ENCODE measurements around the gene AMOT.

AMOT gene

DNA sequence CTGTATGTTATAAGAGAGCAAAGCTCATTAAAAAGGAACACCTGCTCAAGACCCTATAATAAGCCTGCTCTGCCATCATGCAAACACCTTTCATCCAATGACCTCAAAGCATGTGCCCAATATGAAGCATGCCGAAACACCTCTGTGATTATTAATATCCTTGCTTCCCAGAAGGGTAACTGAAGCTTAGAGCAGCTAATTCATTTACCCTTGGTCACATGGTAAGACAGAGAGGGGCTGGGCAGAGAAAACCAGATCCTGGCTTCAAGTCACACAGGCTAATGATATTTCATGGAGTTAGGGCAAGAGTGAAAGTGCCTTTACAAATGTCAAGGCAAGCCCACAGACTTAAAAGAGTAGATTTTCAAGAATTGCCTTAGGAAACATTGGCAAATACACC lies 5.6 kb downstream of the AMOT start:
- no peak for TF ChIP-seq NFIC (IDR thresholded peaks at IDR 0.05)

DNA sequence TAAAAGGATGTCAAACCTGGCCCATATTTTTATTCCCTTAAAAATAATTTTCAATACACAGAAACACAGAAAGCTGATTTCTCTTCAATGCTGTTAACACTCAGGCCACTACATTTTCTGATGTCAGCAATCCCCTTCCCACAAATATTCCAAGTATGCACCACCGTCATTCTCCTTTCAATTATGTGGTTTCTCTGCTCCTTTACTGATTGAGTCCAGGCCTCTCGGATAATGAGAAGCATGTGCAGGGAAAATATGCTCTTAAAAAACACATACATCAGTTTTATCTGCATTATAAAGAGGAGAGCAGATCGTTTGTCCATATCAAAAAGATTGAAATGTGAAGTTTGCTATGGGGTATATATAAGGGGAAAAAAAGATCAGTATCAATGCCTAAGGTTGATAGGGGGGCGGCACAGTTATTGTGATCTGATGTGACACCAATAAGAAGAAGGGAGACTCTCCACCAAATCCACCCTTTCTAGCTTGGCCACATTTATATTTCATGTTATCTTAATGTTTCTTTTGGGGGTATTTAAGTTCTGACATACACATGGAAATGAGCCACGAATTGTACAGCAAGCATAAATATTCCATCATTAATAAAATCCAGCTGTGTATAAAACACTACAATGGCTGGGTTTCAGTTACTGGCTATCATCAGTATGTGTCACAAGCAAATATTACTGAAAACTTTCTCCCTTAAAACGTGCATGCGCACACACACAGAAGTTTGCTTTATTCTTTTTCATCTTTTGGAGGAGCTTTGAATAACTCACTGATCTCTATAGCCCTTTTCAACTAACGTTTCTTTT lies 6.4 kb downstream of the AMOT start:
- TF ChIP-seq NFIC (IDR thresholded peaks at IDR 0.05) (no peak), TEAD4 (IDR thresholded peaks at IDR 0.05) (peak; percentile 71), FOXM1 (IDR thresholded peaks at IDR 0.05; ENCODE audit: borderline replicate concordance, low read depth) (no peak), EGR1 (IDR thresholded peaks at IDR 0.05) (no peak)

DNA sequence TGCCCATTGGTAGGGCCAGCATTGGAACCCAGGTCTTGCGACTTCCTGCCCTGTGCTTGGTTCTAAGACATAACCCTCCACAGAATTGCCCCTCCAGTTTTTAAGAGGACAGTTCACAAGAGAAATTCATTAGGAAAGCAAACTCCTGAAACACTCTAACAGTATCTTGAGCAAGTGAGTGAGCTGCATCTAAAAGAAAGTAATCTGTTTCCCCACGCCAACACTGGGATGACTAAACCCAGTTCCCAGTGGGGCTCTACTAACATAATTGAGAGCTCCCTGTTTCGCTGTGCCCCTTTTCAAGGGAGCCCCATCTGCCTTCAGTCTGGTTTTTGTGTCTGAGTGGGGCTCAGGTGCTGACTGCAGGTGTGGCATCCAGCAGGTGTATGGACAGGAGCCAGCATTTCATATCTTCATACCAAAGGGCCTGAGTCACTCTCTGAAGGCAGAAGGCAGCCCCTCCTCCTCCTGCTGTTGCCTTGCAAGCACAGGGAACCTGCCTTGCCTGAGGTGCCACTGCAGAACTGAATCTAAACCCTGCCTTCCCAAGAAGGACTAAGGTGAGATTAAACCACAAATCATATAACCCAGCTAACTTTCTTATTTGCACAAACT lies 8.0 kb downstream of the AMOT start:
- TF ChIP-seq, protein P1, sequence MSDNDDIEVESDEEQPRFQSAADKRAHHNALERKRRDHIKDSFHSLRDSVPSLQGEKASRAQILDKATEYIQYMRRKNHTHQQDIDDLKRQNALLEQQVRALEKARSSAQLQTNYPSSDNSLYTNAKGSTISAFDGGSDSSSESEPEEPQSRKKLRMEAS (IDR thresholded peaks at IDR 0.05): no peak
- no peak for TF ChIP-seq CREB1 (IDR thresholded peaks at IDR 0.05; ENCODE audit: low read depth)
- peak; percentile 84 for TF ChIP-seq TCF12 (IDR thresholded peaks at IDR 0.05; ENCODE audit: low read depth)
- TF ChIP-seq EP300 (IDR thresholded peaks at IDR 0.05; ENCODE audit: borderline replicate concordance): peak; percentile 44; the same call in 1 of the 2 replicates
- peak; percentile 68 for TF ChIP-seq TEAD4 (IDR thresholded peaks at IDR 0.05)
- no peak for TF ChIP-seq YY1 (IDR thresholded peaks at IDR 0.05; ENCODE audit: low read depth)
- TF ChIP-seq NFIC (IDR thresholded peaks at IDR 0.05): peak; percentile 80
- TF ChIP-seq FOXM1 (IDR thresholded peaks at IDR 0.05; ENCODE audit: borderline replicate concordance, low read depth): no peak
- TF ChIP-seq, protein P2, sequence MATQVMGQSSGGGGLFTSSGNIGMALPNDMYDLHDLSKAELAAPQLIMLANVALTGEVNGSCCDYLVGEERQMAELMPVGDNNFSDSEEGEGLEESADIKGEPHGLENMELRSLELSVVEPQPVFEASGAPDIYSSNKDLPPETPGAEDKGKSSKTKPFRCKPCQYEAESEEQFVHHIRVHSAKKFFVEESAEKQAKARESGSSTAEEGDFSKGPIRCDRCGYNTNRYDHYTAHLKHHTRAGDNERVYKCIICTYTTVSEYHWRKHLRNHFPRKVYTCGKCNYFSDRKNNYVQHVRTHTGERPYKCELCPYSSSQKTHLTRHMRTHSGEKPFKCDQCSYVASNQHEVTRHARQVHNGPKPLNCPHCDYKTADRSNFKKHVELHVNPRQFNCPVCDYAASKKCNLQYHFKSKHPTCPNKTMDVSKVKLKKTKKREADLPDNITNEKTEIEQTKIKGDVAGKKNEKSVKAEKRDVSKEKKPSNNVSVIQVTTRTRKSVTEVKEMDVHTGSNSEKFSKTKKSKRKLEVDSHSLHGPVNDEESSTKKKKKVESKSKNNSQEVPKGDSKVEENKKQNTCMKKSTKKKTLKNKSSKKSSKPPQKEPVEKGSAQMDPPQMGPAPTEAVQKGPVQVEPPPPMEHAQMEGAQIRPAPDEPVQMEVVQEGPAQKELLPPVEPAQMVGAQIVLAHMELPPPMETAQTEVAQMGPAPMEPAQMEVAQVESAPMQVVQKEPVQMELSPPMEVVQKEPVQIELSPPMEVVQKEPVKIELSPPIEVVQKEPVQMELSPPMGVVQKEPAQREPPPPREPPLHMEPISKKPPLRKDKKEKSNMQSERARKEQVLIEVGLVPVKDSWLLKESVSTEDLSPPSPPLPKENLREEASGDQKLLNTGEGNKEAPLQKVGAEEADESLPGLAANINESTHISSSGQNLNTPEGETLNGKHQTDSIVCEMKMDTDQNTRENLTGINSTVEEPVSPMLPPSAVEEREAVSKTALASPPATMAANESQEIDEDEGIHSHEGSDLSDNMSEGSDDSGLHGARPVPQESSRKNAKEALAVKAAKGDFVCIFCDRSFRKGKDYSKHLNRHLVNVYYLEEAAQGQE (IDR thresholded peaks at IDR 0.05; ENCODE audit: low read depth): no peak
- TF ChIP-seq, protein P3, sequence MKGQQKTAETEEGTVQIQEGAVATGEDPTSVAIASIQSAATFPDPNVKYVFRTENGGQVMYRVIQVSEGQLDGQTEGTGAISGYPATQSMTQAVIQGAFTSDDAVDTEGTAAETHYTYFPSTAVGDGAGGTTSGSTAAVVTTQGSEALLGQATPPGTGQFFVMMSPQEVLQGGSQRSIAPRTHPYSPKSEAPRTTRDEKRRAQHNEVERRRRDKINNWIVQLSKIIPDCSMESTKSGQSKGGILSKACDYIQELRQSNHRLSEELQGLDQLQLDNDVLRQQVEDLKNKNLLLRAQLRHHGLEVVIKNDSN (IDR thresholded peaks at IDR 0.05): no peak
- TF ChIP-seq EGR1 (IDR thresholded peaks at IDR 0.05): no peak
- no peak for TF ChIP-seq CEBPB (IDR thresholded peaks at IDR 0.05)
- TF ChIP-seq RAD21 (IDR thresholded peaks at IDR 0.05; ENCODE audit: low read depth): no peak; the same call in 1 of the 2 replicates
- TF ChIP-seq ZBTB7A (IDR thresholded peaks at IDR 0.05; ENCODE audit: low read depth): no peak
- TF ChIP-seq TAF1 (IDR thresholded peaks at IDR 0.05; ENCODE audit: low read depth): no peak

DNA sequence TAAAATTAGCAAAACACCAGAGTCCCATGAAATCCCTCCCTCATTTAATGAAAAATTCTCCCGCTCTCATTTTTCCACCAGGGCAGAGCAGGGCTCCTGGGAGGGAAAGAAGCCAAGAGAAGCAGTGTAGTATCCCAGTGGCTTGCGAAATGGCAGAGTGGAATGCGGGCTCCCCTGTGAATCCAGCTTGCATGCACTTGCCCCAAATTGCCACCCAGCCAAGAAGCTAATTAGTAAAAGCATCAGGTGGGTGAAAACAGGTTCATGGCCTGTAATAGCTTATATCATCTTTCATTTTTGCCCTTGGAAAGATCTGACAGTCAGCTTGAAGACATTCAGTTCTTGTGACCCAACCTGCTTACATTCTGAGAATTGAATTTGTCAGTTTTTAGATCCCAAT lies 10.1 kb downstream of the AMOT start:
- TF ChIP-seq CEBPB (IDR thresholded peaks at IDR 0.05) (no peak), CREB1 (IDR thresholded peaks at IDR 0.05; ENCODE audit: low read depth) (no peak), EP300 (IDR thresholded peaks at IDR 0.05; ENCODE audit: borderline replicate concordance) (no peak), NFIC (IDR thresholded peaks at IDR 0.05) (no peak), TAF1 (IDR thresholded peaks at IDR 0.05; ENCODE audit: low read depth) (no peak)
- TF ChIP-seq, protein P3 (IDR thresholded peaks at IDR 0.05): no peak

DNA sequence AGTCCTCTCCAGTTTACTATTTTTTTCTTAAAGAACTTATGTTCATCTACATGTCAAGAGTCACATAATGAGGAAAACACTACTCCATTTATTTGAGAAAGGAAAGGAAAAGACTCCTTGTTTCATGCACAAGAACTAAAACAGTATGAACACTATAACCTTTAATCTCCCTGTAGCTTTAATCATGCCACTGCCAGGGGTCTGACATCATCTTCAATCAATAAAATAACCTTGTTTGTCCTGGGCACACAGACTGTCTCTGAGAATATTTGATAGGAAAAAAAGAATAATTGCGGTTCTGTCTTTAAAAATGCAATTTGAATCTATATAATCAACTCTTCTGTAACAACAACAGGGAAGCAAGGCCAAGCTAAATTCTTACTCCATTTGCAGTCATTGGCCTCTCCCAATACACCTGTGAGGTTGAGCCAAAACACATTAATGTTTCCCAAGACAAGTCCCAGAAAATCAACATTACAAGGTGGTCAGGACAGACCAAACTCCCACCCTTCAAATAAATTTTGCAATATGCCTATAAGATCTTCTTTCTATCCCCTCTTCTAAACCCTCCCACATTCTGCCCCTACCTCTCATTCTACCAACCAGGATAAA lies 13.2 kb downstream of the AMOT start:
- TF ChIP-seq, protein P3 (IDR thresholded peaks at IDR 0.05): no peak
- no peak for TF ChIP-seq RAD21 (IDR thresholded peaks at IDR 0.05; ENCODE audit: low read depth)
- no peak for TF ChIP-seq FOXM1 (IDR thresholded peaks at IDR 0.05; ENCODE audit: borderline replicate concordance, low read depth)
- TF ChIP-seq NFIC (IDR thresholded peaks at IDR 0.05): no peak
- TF ChIP-seq, protein P1 (IDR thresholded peaks at IDR 0.05): no peak

DNA sequence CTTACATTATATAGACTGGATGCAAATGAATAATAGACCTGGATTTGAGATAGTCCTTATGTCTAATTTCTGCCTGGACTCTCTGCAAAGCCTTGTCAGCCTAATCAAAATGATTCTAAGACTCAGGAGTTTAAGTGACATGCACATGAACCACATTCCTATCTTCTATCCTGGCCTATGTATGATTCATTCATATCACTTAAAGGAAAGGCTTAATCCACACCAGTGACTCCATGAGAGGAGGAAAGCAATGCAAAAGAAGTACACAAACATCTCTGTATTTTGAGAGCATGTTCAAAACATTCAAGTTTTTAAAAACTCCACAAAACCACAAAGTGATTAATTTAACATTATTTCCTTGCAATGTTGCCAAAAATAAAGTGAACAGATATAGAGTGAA lies 14.6 kb downstream of the AMOT start:
- TF ChIP-seq RAD21 (IDR thresholded peaks at IDR 0.05; ENCODE audit: low read depth): no peak
- TF ChIP-seq EP300 (IDR thresholded peaks at IDR 0.05; ENCODE audit: borderline replicate concordance): no peak
- TF ChIP-seq CREB1 (IDR thresholded peaks at IDR 0.05; ENCODE audit: low read depth): no peak
- TF ChIP-seq, protein P3 (IDR thresholded peaks at IDR 0.05): no peak
- TF ChIP-seq FOXM1 (IDR thresholded peaks at IDR 0.05; ENCODE audit: borderline replicate concordance, low read depth): no peak
- TF ChIP-seq EGR1 (IDR thresholded peaks at IDR 0.05): no peak
- TF ChIP-seq YY1 (IDR thresholded peaks at IDR 0.05; ENCODE audit: low read depth): no peak
- TF ChIP-seq, protein P2 (IDR thresholded peaks at IDR 0.05; ENCODE audit: low read depth): no peak
- TF ChIP-seq TEAD4 (IDR thresholded peaks at IDR 0.05): no peak
- no peak for TF ChIP-seq ZBTB7A (IDR thresholded peaks at IDR 0.05; ENCODE audit: low read depth)
- no peak for TF ChIP-seq NFIC (IDR thresholded peaks at IDR 0.05)
- TF ChIP-seq TAF1 (IDR thresholded peaks at IDR 0.05; ENCODE audit: low read depth): no peak
